GM21390 (cell line): Measurements from ENCODE around the gene TMSB4X.
A peak's percentile ranks its signal among the peaks of the same experiment; 100 is the strongest.
"Not testable (repeated sequence)": the region's sequence is repeated elsewhere in the genome, so short reads cannot be mapped to it uniquely, and the experiment has no call there.

Experiments
- ATAC-seq: cut with Tn5 transposase; IDR thresholded peaks from one replicate; pipeline ENCODE4 v1.9.1; 2021; ENCODE audit not compliant: unreplicated experiment

TMSB4X gene

GRCh38 chrX:12954981-12955380 is 19.9 kb upstream of the TMSB4X start:
- no peak for ATAC-seq

- ATAC-seq, result peak; percentile 26
Observed at GRCh38 chrX:12955882-12956703, 18.8 kb upstream of the TMSB4X start.

- peak; percentile 66 for ATAC-seq
Observed at GRCh38 chrX:12956704-12957534, 18.0 kb upstream of the TMSB4X start.

- no peak for ATAC-seq
Observed at GRCh38 chrX:12958059-12958458, 16.9 kb upstream of the TMSB4X start.

GRCh38 chrX:12958461-12958860 is 16.4 kb upstream of the TMSB4X start:
- no peak for ATAC-seq

GRCh38 chrX:12961196-12961718 is 13.7 kb upstream of the TMSB4X start:
- no peak for ATAC-seq

GRCh38 chrX:12962041-12962504 is 12.8 kb upstream of the TMSB4X start:
- no peak for ATAC-seq

- not testable (repeated sequence) for ATAC-seq
Observed at GRCh38 chrX:12963210-12963850, 11.6 kb upstream of the TMSB4X start.

- no peak for ATAC-seq
Observed at GRCh38 chrX:12965131-12965940, 9.6 kb upstream of the TMSB4X start.

- ATAC-seq, result no peak
Observed at GRCh38 chrX:12966151-12966550, 8.8 kb upstream of the TMSB4X start.

GRCh38 chrX:12967711-12968465 is 7.0 kb upstream of the TMSB4X start:
- no peak for ATAC-seq

- ATAC-seq, result no peak
Observed at GRCh38 chrX:12970691-12971202, 4.2 kb upstream of the TMSB4X start.

GRCh38 chrX:12971282-12972003 is 3.5 kb upstream of the TMSB4X start:
- no peak for ATAC-seq

- no peak for ATAC-seq
Observed at GRCh38 chrX:12972243-12972642, 2.7 kb upstream of the TMSB4X start.

GRCh38 chrX:12972878-12973560 is 1.9 kb upstream of the TMSB4X start:
- ATAC-seq, result no peak

- ATAC-seq, result no peak
Observed at GRCh38 chrX:12973561-12974304, 1.2 kb upstream of the TMSB4X start.

- ATAC-seq, result no peak
Observed at GRCh38 chrX:12974305-12974795, 560 bp upstream of the TMSB4X start.

GRCh38 chrX:12975670-12975965 is 708 bp downstream of the TMSB4X start:
- no peak for ATAC-seq
